Measurements from ENCODE around the gene FARP1.

GRCh38 chr13:98428256-98428966, 285.5 kb downstream of the FARP1 start:
- TF ChIP-seq CTCF (IDR thresholded peaks at IDR 0.05; ENCODE audit: insufficient read depth, low read length, poor library complexity, severe bottlenecking), result no peak
- no peak for TF ChIP-seq EZH2phosphoT487 (conservative IDR thresholded peaks at IDR 0.05; ENCODE audit: low read length)

All from SU-DHL-6 (cell line).